Vagina (tissue), 2 donors: ENCODE data around the gene TCF7L1.

ENCODE experiments used
- CTCF ChIP-seq, 3 experiments: fragments of 450-650 bp in 2 of 3; fragments of 200-600 bp in 1 of 3; sonication (generic) in 1 of 3; IDR thresholded peaks; one replicate each; pipeline ENCODE4 v1.5.1; 2017 to 2019; ENCODE audit warnings: antibody characterized with exemption in 3 of 3, mild to moderate bottlenecking in 2 of 3, moderate library complexity in 2 of 3
- POLR2A ChIP-seq, 2 donors: fragments of 450-650 bp; IDR thresholded peaks; one replicate each; pipeline ENCODE4 v1.6.1; 2017; ENCODE audit warnings: antibody characterized with exemption in 2 of 2, mild to moderate bottlenecking in 2 of 2, moderate library complexity in 2 of 2
- POLR2AphosphoS5 ChIP-seq, 2 donors: sonication (generic); formaldehyde crosslinking; IDR thresholded peaks; one replicate each; pipeline ENCODE4 v1.9.0; 2017; ENCODE audit warnings: antibody characterized with exemption in 2 of 2, mild to moderate bottlenecking in 2 of 2, low read depth in 1 of 2; ENCODE audit not compliant: insufficient read depth in 1 of 2

- no peak for TF ChIP-seq POLR2A (IDR thresholded peaks at IDR 0.05)
- no peak for TF ChIP-seq CTCF (IDR thresholded peaks at IDR 0.05)
- no peak for TF ChIP-seq POLR2AphosphoS5 (IDR thresholded peaks at IDR 0.05; ENCODE audit: insufficient read depth in 1 of 2, low read depth in 1 of 2)
Observed at GRCh38 chr2:85137156-85137555, 4.0 kb downstream of the TCF7L1 start.
